GM12872 (cell line): ENCODE measurements around the gene SCAANT1.

ENCODE experiments used
- CTCF ChIP-seq: IDR thresholded peaks from 3 replicates; pipeline ENCODE4 v1.5.1; 2011; ENCODE audit warnings: low read depth, mild to moderate bottlenecking, low read length, moderate library complexity; ENCODE audit not compliant: insufficient read depth

Gene SCAANT1

GRCh38 chr3:63874769-63875168, 37.4 kb downstream of the SCAANT1 start:
- no peak for TF ChIP-seq CTCF

GRCh38 chr3:63872135-63872924, 39.9 kb downstream of the SCAANT1 start:
- TF ChIP-seq CTCF = no peak

GRCh38 chr3:63870615-63871005, 41.6 kb downstream of the SCAANT1 start:
- no peak for TF ChIP-seq CTCF

GRCh38 chr3:63869940-63870614, 42.1 kb downstream of the SCAANT1 start:
- TF ChIP-seq CTCF = no peak

GRCh38 chr3:63867225-63867624, 45.0 kb downstream of the SCAANT1 start:
- TF ChIP-seq CTCF = no peak

GRCh38 chr3:63864965-63865327, 47.2 kb downstream of the SCAANT1 start:
- TF ChIP-seq CTCF = no peak

GRCh38 chr3:63864008-63864964, 47.9 kb downstream of the SCAANT1 start:
- no peak for TF ChIP-seq CTCF
